OCI-M2 (cell line): ENCODE results near the gene KRTAP4-11.
"Not testable (repeated sequence)": the region's sequence is repeated elsewhere in the genome, so short reads cannot be mapped to it uniquely, and the experiment has no call there.

ENCODE experiments used
- DNase-seq: peaks from one replicate; lab custom pipeline; 2025; ENCODE audit not compliant: unreplicated experiment; lab: John Stamatoyannopoulos, UW

Gene KRTAP4-11

DNA sequence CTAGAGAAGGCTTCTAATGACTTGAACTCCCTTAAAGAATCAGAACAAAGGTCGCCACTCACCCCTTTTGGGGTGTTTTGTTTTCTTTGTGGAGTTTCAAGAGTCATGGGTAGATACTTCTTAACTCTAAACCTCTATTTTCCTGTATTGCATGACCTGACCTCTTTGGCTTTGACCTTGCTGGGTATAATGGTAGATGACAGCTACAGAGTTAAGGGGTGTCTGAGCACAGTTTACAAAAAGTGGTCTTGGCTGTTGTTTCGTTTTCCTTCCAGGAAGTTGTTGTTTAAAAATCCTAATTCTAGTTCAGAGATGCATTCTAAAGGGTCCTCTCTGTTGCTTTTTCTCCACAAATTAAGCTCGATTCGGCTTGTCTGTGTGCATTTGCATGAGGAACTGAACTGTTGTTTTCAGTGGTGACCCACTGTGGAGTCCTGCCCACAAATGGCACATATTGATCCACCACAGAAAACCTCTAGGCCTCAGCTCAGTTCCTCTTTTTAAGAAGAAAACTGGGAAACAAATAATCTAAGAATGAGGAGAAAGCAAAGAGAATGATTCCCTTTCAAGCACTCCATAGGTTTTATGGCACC is 29.3 kb downstream of the KRTAP4-11 start:
- not testable (repeated sequence) for DNase-seq

DNA sequence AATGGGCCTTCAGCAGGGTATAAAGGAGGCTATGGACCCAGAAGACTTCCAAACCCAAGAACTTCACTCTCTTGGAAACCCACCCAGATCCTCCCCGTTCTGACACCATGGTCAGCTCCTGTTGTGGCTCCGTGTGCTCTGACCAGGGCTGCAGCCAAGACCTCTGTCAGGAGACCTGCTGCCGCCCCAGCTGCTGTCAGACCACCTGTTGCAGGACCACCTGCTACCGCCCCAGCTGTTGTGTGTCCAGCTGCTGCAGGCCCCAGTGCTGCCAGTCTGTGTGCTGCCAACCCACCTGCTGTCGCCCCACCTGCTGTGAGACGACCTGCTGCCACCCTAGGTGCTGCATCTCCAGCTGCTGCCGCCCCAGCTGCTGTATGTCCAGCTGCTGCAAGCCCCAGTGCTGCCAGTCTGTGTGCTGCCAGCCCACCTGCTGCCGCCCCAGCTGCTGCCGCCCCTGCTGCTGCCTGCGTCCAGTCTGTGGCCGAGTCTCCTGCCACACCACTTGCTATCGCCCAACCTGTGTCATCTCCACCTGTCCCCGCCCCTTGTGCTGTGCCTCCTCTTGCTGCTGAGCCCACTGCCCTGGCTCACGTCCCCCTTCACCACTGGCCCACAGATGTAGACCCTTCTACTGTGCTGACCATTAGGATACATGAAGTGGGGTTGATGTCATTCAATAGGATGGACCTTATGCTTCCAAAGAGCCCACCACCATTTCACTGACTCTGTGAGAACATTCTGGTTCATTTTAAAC is 33.9 kb downstream of the KRTAP4-11 start, which contains the start of gene KRTAP4-7:
KRTAP4-7 (plus strand) TSS at position 51 of the 757 bp plus-strand sequence; CDS start at position 108, 57 bp downstream.
- DNase-seq = not testable (repeated sequence)

DNA sequence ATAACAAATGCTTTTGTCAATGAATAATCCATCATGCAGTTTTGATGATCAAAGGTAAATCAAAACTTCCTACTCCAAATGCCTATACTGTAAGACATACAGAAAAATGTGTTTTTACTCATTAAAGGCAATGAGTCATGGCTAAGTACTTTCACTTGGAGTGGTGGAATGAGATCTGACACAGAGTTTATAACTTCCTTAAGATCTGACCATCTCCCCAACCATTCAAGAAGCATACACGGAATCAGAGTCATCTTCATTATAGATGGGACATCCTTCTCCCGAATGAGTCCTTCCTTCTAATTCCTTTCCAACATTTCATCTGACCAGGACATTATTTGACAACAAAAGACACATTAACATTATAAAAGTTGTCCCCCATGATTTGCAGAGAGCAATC is 34.7 kb downstream of the KRTAP4-11 start:
- DNase-seq = not testable (repeated sequence)

DNA sequence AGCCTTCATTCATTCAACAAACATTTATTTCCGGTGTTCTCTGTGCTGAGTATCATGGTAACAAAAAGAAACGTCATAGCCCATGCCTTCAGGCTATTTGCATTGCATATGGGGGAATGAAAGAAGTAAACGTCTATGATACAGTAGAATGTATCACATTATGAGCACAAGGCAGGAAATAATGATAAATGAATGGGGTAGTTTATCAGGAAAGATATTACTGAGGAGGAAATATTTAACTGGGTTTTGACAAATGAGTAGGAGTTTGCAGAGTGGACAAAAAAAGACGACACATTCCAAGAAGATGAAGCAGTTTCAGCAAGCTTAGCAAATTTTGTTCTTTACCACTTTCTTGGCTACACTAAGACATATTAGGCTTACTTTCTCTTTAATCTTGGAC is 35.5 kb downstream of the KRTAP4-11 start:
- DNase-seq = no peak

DNA sequence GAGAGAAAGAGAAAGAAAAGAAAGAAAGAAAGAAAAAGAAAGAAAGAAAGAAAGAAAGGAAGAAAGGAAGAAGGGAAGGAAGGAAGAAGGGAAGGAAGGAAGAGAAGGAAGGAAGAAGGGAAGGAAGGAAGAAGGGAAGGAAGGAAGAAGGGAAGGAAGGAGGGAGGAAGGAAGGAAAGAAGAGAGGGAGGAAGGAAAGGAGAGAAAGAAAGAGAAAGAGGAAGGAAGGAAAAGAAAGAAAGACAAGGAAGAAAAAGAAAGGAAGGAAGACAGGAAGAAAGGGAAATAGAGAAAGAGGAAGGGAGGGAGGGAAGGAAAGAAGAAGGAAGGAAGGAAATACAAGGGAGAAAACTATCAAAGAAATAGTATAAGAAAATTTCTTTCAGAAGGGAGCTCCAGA is 41.4 kb downstream of the KRTAP4-11 start:
- no peak for DNase-seq

DNA sequence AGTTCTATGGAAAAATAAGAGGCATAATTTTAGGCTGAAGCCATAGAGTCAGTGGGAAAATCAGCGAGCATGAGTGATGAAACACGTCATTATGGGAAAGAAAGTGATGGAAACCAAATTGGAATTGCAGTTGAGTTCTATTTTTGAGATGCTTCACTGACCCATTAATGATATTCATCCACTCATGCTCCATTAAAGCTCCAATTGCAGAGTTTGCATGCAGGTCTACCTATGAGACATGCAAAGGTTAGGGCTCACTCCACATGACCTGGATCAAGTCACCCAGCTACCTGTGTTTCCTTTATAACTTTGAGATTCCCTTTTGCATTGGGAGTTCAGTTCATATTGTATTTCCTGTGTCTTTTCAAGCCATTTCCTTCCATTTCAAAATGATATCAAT is 44.5 kb downstream of the KRTAP4-11 start:
- no peak for DNase-seq

DNA sequence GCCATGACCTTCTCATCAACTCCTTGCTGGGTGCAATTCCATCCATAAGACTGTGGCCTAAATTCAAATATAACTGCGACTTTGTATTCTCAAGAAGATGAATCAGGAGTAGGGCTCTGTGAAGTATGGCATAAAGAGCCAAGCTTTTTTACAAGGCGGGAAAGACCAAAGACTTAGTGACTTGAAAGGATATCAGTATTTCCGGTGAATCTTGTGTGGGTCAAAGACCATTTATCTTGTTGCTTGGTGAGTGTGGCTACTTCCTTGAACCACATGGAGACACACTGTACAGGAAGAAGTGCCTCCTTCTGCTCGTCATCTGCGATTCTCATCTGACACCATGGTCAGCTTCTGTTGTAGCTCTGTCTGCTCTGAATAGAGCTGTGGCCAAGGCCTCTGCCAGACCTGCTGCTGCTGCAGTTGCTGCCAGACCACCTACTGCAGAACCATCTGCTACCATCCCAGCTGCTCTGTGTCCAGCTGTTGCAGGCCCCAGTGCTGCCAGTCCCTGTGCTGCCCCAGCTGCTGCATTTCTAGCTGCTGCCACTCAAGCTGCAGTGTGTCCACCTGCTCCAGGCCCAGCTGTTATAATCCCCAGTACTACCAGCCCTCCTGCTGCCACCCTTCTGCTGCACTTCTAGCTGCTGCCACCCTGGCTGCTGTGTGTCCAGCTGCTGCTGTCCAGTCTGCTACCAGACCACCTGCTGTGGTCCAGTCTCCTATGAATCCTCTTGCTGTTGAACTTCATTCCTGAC is 46.4 kb downstream of the KRTAP4-11 start:
- no peak for DNase-seq

DNA sequence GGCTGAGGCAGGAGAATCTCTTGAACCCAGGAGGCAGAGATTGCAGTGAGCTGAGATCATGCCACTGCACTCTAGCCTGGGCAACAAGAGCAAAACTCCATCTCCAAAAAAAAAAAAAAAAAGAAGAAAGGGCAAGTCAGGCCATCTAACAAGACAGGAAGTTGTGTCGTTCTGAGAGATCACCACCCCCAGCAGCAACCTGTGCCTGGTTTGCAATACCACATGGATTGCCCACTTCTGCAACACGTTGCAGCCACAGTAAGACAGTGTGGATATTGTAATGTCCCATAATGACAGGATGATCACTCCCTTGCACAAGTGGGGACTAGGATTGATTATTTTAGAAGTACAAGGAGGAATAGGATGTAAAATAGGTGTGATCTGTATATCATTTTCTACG is 49.1 kb downstream of the KRTAP4-11 start:
- DNase-seq = no peak

DNA sequence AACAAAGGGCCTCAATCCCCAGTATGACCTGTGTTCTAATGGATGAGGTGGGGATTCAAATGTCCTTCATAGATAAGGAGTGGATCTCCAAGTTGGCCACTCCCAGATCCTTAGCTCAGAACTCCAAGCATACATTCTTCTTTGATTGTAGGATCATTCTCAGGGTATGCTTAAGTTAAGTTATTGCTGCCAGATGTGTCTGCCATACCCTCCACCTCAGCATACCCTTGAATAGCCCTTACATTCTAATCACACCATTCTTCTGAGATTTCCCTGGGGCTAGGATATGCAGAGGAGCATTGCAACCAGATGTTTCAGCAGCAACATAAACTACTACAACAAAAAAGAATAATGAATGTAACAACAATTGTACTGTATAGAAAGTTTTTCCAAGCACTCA is 50.9 kb downstream of the KRTAP4-11 start:
- DNase-seq = no peak
